Mammary epithelial cell (primary cell): ENCODE data around the gene CDH13.

Source experiments
- CTCF ChIP-seq, 2 donors: IDR thresholded peaks in 1 of 2; conservative IDR thresholded peaks in 1 of 2; 2 replicates each; pipeline ENCODE4 v1.5.1; 2011 to 2012; ENCODE audit warnings: inconsistent platforms in 2 of 2, low read length in 2 of 2, mild to moderate bottlenecking in 2 of 2, control low read depth in 1 of 2, low read depth in 1 of 2; ENCODE audit not compliant: insufficient read depth in 1 of 2; ENCODE audit errors: extremely low read depth in 1 of 2
- EZH2 ChIP-seq: IDR thresholded peaks from 2 replicates; pipeline ENCODE4 v1.6.1; 2012; ENCODE audit warnings: low read length, inconsistent platforms, borderline replicate concordance

DNA sequence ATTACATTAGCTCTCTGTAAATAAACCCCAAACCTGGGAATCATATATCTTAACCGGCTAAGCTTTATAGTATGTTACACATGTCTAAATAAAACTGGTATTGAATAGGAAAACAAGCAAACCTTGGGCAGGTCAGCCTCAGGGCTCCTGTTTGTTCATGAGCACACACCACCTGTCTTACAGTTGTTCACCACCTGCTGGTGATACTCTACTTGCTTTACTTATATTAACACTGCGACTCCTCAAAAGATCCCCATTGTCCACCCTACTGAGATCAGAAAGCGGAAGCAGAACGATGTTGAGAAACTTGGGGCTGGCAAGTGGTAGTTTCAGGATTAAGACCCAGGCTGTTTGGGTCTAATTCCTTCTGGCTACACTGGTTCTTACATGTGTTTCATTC, 16.4 kb downstream of the CDH13 start:
- TF ChIP-seq CTCF (conservative IDR thresholded peaks at IDR 0.05 in 1 of 2, IDR thresholded peaks at IDR 0.05 in 1 of 2; ENCODE audit: extremely low read depth in 1 of 2, insufficient read depth in 1 of 2, low read depth in 1 of 2, low read length in 2 of 2), result no peak
- TF ChIP-seq EZH2, result no peak
